HepG2 (cell line): Measurements from ENCODE around the gene TUBA4B. TPM values are rescaled to one million over a fixed set of nuclear protein-coding genes. Genes with fewer than 3 reads are reported as not detected.

Experiments used
- ATM ChIP-seq: fragments of 450-650 bp; IDR thresholded peaks from 2 replicates; pipeline ENCODE4 v1.7.1; 2017; ENCODE audit warnings: mild to moderate bottlenecking, borderline replicate concordance
- FOXA3 ChIP-seq: IDR thresholded peaks from 2 replicates; pipeline ENCODE4 v1.6.1; 2016; ENCODE audit warnings: missing genetic modification reagents, missing compliant biosample characterization
- HIVEP1 ChIP-seq: sonication (generic); formaldehyde crosslinking; IDR thresholded peaks from 2 replicates; pipeline ENCODE4 v1.4.0; 2020; ENCODE audit warnings: mild to moderate bottlenecking, missing genetic modification reagents
- KLF12 ChIP-seq: sonication (generic); formaldehyde crosslinking; IDR thresholded peaks from 2 replicates; pipeline ENCODE4 v1.4.0; 2020; ENCODE audit warnings: missing genetic modification reagents, borderline replicate concordance
- MLLT10 ChIP-seq: sonication (generic); formaldehyde crosslinking; IDR thresholded peaks from 2 replicates; pipeline ENCODE4 v1.4.0; 2020; ENCODE audit warnings: missing genetic modification reagents
- MXD4 ChIP-seq: IDR thresholded peaks from 2 replicates; pipeline ENCODE4 v1.6.1; 2016; ENCODE audit warnings: mild to moderate bottlenecking, missing biosample characterization, missing genetic modification reagents
- NR3C1 ChIP-seq: sonication (generic); formaldehyde crosslinking; IDR thresholded peaks from 2 replicates; pipeline ENCODE4 v1.4.0; 2020; ENCODE audit warnings: missing genetic modification reagents
- RCOR2 ChIP-seq: IDR thresholded peaks from 2 replicates; pipeline ENCODE4 v1.6.1; 2016; ENCODE audit warnings: missing biosample characterization, missing genetic modification reagents
- SNAPC2 ChIP-seq: sonication (generic); formaldehyde crosslinking; IDR thresholded peaks from 2 replicates; pipeline ENCODE4 v1.8.1; 2022; ENCODE audit warnings: mild to moderate bottlenecking, missing genetic modification reagents
- SP1 ChIP-seq, 2 experiments: fragments of 450-650 bp in 1 of 2; sonication (generic) in 1 of 2; formaldehyde crosslinking in 1 of 2; IDR thresholded peaks; 2 replicates each; pipeline versions ENCODE4 v1.4.0 to v1.6.1; 2016 to 2020; ENCODE audit warnings: missing genetic modification reagents in 1 of 2
- STAT5B ChIP-seq: sonication (generic); formaldehyde crosslinking; IDR thresholded peaks from 2 replicates; pipeline ENCODE4 v1.4.0; 2020; ENCODE audit warnings: missing genetic modification reagents
- TCF12 ChIP-seq, 2 experiments: fragments of 450-650 bp in 1 of 2; sonication (generic) in 1 of 2; formaldehyde crosslinking in 1 of 2; IDR thresholded peaks; 2 replicates each; pipeline versions ENCODE4 v1.6.1 to v1.8.0; 2017 to 2022; ENCODE audit warnings: antibody characterized with exemption in 1 of 2, mild to moderate bottlenecking in 1 of 2, missing genetic modification reagents in 1 of 2, moderate library complexity in 1 of 2
- TGIF2 ChIP-seq: IDR thresholded peaks from 2 replicates; pipeline ENCODE4 v1.6.1; 2016; ENCODE audit warnings: control low read depth, missing compliant biosample characterization
- ZFP37 ChIP-seq: sonication (generic); formaldehyde crosslinking; IDR thresholded peaks from 2 replicates; pipeline ENCODE4 v1.4.0; 2020; ENCODE audit warnings: missing genetic modification reagents, borderline replicate concordance
- ZNF333 ChIP-seq: sonication (generic); formaldehyde crosslinking; IDR thresholded peaks from 2 replicates; pipeline ENCODE4 v1.4.0; 2020; ENCODE audit warnings: mild to moderate bottlenecking, missing genetic modification reagents, borderline replicate concordance
- ZNF703 ChIP-seq: sonication (generic); formaldehyde crosslinking; IDR thresholded peaks from 2 replicates; pipeline ENCODE4 v1.5.1; 2020; ENCODE audit warnings: missing genetic modification reagents, mild to moderate bottlenecking, moderate library complexity, borderline replicate concordance
- ZNF720 ChIP-seq: sonication (generic); formaldehyde crosslinking; IDR thresholded peaks from 2 replicates; pipeline ENCODE4 v1.4.0; 2020; ENCODE audit warnings: missing genetic modification reagents
- ZNF747 ChIP-seq: sonication (generic); formaldehyde crosslinking; IDR thresholded peaks from 2 replicates; pipeline ENCODE4 v1.8.1; 2023; ENCODE audit warnings: missing genetic modification reagents, mild to moderate bottlenecking, borderline replicate concordance
- ZNF75D ChIP-seq: sonication (generic); formaldehyde crosslinking; IDR thresholded peaks from 2 replicates; pipeline ENCODE4 v1.8.1; 2023; ENCODE audit warnings: missing genetic modification reagents, mild to moderate bottlenecking, borderline replicate concordance
- ZNF777 ChIP-seq: sonication (generic); formaldehyde crosslinking; IDR thresholded peaks from 2 replicates; pipeline ENCODE4 v1.4.0; 2020; ENCODE audit warnings: missing genetic modification reagents
- ZNF816 ChIP-seq: sonication (generic); formaldehyde crosslinking; IDR thresholded peaks from 2 replicates; pipeline ENCODE4 v1.8.0; 2022; ENCODE audit warnings: missing genetic modification reagents, mild to moderate bottlenecking, borderline replicate concordance
- polyA plus RNA-seq, 8 experiments: library from polyadenylated mRNA; depleted of rRNA in 3 of 8; stranded (reverse) in 7 of 8; unstranded in 1 of 8; fragments of >200 nt; fragmentation: Illumina TruSeq in 4 of 8; extraction: Trizol in 4 of 8; gene quantifications; 2 replicates each; pipeline versions ENCODE4 v1.2.1 to v1.2.3, GENCODE V29; 2011 to 2016; ENCODE audit warnings: low read depth in 4 of 8, missing spikeins in 1 of 8, mixed read lengths in 1 of 8; ENCODE audit not compliant: insufficient read depth in 1 of 8
- total RNA-seq, 5 experiments: library from RNA; depleted of rRNA; stranded (reverse); fragments of >200 nt; fragmentation: Illumina TruSeq; extraction: Trizol; gene quantifications; 2 replicates each; pipeline ENCODE4 v1.2.3, GENCODE V29; 2016; ENCODE audit warnings: low read depth in 1 of 5
- TF ChIP-seq, protein P1 (sequence below): sonication (generic); formaldehyde crosslinking; IDR thresholded peaks from 2 replicates; pipeline ENCODE4 v1.8.0; 2022; ENCODE audit warnings: missing genetic modification reagents, mild to moderate bottlenecking, inconsistent platforms, borderline replicate concordance
- TF ChIP-seq, protein P2 (sequence below), 2 experiments: sonication (generic) in 1 of 2; formaldehyde crosslinking in 1 of 2; IDR thresholded peaks; 2 replicates each; pipeline versions ENCODE4 v1.6.1 to v1.9.0; 2014 to 2022; ENCODE audit warnings: antibody characterized with exemption in 1 of 2, borderline replicate concordance in 1 of 2, inconsistent platforms in 1 of 2, low read depth in 1 of 2, missing genetic modification reagents in 1 of 2

Gene TUBA4B
- total and polyA plus RNA-seq, 2 of the 13 experiments (the other 11 are each of a cell fraction or from before 2014, with no cell fraction given), result 0.18 to 0.22 TPM

DNA sequence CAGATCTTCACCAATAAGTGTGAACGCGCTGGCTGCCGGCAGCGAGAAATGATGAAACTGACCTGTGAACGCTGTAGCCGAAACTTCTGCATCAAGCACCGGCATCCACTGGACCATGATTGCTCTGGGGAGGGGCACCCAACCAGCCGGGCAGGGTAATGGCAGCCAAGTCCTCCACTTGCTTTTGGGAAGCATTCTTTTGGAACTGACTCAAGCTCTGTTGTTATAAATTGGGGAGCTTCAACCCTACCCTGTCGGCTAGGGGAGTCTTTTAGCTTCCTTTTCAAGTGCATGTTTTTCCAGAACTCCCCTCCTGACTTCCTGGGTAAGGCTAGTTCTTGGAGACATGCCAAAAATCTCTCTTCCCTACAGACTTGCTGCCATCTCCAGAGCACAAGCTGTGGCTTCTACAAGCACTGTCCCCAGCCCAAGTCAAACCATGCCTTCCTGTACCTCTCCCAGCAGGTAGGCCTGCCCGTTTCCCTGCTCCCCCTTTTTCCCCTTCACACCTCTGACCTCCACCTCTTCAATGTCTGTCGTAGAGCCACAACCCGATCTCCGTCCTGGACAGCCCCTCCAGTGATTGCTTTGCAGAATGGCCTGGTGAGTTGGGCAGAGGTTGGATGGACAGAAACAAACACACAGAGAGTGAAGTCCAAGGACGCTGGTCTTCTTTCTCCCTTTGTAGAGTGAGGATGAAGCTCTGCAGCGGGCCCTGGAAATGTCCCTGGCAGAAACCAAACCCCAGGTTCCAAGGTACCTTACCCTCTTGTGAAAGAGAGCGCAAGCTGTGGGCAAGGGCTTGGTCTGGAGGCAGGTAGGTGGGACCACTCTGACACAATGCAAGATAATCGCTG, 44.9 kb upstream of the TUBA4B start (continued):
- TF ChIP-seq ZNF333 (CRISPR knock-in tag) (no peak), KLF12 (CRISPR knock-in tag) (no peak), TCF12 (IDR thresholded peaks at IDR 0.05) (no peak), TCF12 (CRISPR knock-in tag; IDR thresholded peaks at IDR 0.05) (no peak), ATM (no peak), NR3C1 (CRISPR knock-in tag) (no peak), ZNF703 (CRISPR knock-in tag) (no peak), SP1 (IDR thresholded peaks at IDR 0.05) (no peak), SP1 (CRISPR knock-in tag; IDR thresholded peaks at IDR 0.05) (no peak; the same call in 1 of the 2 replicates), STAT5B (CRISPR knock-in tag) (0 out of 2 replicates have a peak, but pooled peaks have one; percentile 58), ZFP37 (CRISPR knock-in tag) (0 out of 2 replicates have a peak, but pooled peaks have one; percentile 19), TGIF2 (CRISPR knock-in tag) (peak; percentile 75), MLLT10 (CRISPR knock-in tag) (no peak), ZNF777 (CRISPR knock-in tag) (no peak; the same call in 1 of the 2 replicates), RCOR2 (CRISPR knock-in tag) (peak; percentile 57; the same call in 1 of the 2 replicates), ZNF720 (no peak), MXD4 (CRISPR knock-in tag) (no peak; the same call in 1 of the 2 replicates), SNAPC2 (CRISPR knock-in tag) (no peak), HIVEP1 (CRISPR knock-in tag) (no peak), ZNF747 (CRISPR knock-in tag) (peak; percentile 72; the same call in 1 of the 2 replicates), ZNF75D (CRISPR knock-in tag) (no peak), ZNF816 (CRISPR knock-in tag) (no peak; the same call in 1 of the 2 replicates), FOXA3 (peak; percentile 86)
- TF ChIP-seq, protein P1, sequence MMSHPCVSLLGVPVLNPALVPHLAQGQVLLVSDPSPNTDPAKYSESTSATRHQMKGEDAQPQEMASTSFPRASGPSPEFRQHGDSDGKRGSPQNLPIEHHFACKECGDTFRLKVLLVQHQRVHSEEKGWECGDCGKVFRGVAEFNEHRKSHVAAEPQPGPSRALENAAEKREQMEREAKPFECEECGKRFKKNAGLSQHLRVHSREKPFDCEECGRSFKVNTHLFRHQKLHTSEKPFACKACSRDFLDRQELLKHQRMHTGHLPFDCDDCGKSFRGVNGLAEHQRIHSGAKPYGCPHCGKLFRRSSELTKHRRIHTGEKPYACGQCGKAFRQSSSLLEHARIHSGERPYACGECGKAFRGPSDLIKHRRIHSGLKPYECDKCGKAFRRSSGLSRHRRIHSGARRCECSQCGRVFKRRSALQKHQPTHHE, result no peak
- TF ChIP-seq, protein P2, sequence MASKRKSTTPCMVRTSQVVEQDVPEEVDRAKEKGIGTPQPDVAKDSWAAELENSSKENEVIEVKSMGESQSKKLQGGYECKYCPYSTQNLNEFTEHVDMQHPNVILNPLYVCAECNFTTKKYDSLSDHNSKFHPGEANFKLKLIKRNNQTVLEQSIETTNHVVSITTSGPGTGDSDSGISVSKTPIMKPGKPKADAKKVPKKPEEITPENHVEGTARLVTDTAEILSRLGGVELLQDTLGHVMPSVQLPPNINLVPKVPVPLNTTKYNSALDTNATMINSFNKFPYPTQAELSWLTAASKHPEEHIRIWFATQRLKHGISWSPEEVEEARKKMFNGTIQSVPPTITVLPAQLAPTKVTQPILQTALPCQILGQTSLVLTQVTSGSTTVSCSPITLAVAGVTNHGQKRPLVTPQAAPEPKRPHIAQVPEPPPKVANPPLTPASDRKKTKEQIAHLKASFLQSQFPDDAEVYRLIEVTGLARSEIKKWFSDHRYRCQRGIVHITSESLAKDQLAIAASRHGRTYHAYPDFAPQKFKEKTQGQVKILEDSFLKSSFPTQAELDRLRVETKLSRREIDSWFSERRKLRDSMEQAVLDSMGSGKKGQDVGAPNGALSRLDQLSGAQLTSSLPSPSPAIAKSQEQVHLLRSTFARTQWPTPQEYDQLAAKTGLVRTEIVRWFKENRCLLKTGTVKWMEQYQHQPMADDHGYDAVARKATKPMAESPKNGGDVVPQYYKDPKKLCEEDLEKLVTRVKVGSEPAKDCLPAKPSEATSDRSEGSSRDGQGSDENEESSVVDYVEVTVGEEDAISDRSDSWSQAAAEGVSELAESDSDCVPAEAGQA (IDR thresholded peaks at IDR 0.05; ENCODE audit: low read depth), result no peak
- TF ChIP-seq, protein P2 (CRISPR knock-in tag; IDR thresholded peaks at IDR 0.05; ENCODE audit: borderline replicate concordance), result no peak
